ENCODE measurements around the gene PABPN1L. TPM values are rescaled to one million over a fixed set of nuclear protein-coding genes. Genes with fewer than 3 reads are reported as not detected.

The PABPN1L gene
- total RNA-seq, 2 experiments from 2014 or later: not detected

DNA sequence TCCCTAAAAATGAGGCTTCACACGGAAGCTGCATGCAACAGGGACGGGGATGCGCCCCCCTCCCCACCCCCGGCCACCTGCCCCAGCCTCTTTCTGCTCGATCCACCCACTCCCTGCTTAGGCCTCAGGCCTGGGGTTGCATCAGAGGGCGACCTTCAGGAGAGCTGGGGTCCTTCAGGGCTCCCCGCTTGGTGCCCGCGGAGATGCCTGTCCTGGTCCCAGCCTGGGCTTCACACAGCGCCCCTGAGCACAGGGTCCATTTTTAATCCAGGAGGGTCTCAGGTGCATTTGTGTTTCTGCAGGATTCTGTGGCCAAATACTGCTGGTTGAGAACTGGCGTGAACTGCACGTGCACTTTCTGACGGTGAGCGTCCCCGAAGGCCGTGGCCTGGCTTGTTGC is 47.3 kb downstream of the PABPN1L start:
- H3K4me3 ChIP-seq (ENCODE audit: low read length): no peak overlapping the region
- DNase-seq (no peak), ATAC-seq (ENCODE audit: poor library complexity) (no peak)
- ChIA-PET POLR2A (no interaction called here), CTCF (no interaction called here)
- no peak overlapping the region for H3K27ac Mint-ChIP-seq
- no peaks in the 10 kb centered on the region for H3K27me3 Mint-ChIP-seq
- no peaks in the 10 kb centered on the region for H3K4me1 Mint-ChIP-seq (ENCODE audit: low read depth)
- H3K36me3 ChIP-seq (ENCODE audit: insufficient read depth, low read length): peaks cover 16% of the 10 kb centered on the region
- intact Hi-C loops (cut with DNase I, micrococcal nuclease): loop anchor here in 1 of 2 experiments (5.0 kb wide), 1 partner anchor 123 kb away; no protein-coding TSS in a partner anchor
- TF ChIP-seq, protein P1, sequence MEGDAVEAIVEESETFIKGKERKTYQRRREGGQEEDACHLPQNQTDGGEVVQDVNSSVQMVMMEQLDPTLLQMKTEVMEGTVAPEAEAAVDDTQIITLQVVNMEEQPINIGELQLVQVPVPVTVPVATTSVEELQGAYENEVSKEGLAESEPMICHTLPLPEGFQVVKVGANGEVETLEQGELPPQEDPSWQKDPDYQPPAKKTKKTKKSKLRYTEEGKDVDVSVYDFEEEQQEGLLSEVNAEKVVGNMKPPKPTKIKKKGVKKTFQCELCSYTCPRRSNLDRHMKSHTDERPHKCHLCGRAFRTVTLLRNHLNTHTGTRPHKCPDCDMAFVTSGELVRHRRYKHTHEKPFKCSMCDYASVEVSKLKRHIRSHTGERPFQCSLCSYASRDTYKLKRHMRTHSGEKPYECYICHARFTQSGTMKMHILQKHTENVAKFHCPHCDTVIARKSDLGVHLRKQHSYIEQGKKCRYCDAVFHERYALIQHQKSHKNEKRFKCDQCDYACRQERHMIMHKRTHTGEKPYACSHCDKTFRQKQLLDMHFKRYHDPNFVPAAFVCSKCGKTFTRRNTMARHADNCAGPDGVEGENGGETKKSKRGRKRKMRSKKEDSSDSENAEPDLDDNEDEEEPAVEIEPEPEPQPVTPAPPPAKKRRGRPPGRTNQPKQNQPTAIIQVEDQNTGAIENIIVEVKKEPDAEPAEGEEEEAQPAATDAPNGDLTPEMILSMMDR (IDR thresholded peaks at IDR 0.05): no peak
- no peaks in the 10 kb centered on the region for H3K4me1 ChIP-seq (ENCODE audit: insufficient read depth, low read length)
- H3K9me3 ChIP-seq (ENCODE audit: control insufficient read depth in 1 of 2, insufficient read depth in 1 of 2, low read length in 2 of 2): no peaks in the 10 kb centered on the region
- no peak overlapping the region for H3K27ac ChIP-seq (ENCODE audit: low read depth in 1 of 2, low read length in 2 of 2)
- H3K9me3 Mint-ChIP-seq: no peaks in the 10 kb centered on the region
- H3K27me3 ChIP-seq (ENCODE audit: control insufficient read depth in 1 of 2, insufficient read depth in 2 of 2, low read length in 2 of 2): no peaks in the 10 kb centered on the region
- no peak overlapping the region for H3K4me3 Mint-ChIP-seq
- H3K36me3 Mint-ChIP-seq (ENCODE audit: low read depth): peaks cover 6% of the 10 kb centered on the region

DNA sequence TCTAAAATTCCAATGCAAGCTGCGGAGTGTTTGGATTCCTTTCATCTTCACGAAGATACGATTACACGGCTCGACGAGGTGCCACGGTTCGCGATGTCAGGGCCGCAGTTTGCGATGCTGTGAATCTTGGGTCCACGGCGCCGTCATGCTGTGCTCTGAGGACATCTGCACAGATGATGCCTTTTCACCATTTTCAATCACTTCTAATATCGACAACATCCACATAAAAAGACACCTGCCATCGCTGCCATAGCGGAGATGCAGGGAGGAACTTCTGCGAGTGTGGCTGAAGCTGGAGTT is 47.9 kb downstream of the PABPN1L start:
- no peaks in the 10 kb centered on the region for H3K27me3 Mint-ChIP-seq
- no peaks in the 10 kb centered on the region for H3K9me3 Mint-ChIP-seq
- Histone ChIP-seq H3K27ac (ENCODE audit: low read depth in 1 of 2, low read length in 2 of 2) (no peak overlapping the region), H3K36me3 (ENCODE audit: insufficient read depth, low read length) (peaks cover 16% of the 10 kb centered on the region), H3K4me3 (ENCODE audit: low read length) (no peak overlapping the region), H3K4me1 (ENCODE audit: insufficient read depth, low read length) (no peaks in the 10 kb centered on the region), H3K9me3 (ENCODE audit: control insufficient read depth in 1 of 2, insufficient read depth in 1 of 2, low read length in 2 of 2) (no peaks in the 10 kb centered on the region), H3K27me3 (ENCODE audit: control insufficient read depth in 1 of 2, insufficient read depth in 2 of 2, low read length in 2 of 2) (no peaks in the 10 kb centered on the region)
- ChIA-PET POLR2A (no interaction called here), CTCF (no interaction called here)
- ATAC-seq (ENCODE audit: poor library complexity) (no peak), DNase-seq (no peak)
- TF ChIP-seq, protein P1 (IDR thresholded peaks at IDR 0.05): no peak
- no peaks in the 10 kb centered on the region for H3K4me1 Mint-ChIP-seq (ENCODE audit: low read depth)
- no peak overlapping the region for H3K27ac Mint-ChIP-seq
- no peak overlapping the region for H3K4me3 Mint-ChIP-seq
- H3K36me3 Mint-ChIP-seq (ENCODE audit: low read depth): peaks cover 6% of the 10 kb centered on the region
- intact Hi-C loops (cut with DNase I, micrococcal nuclease): loop anchor here in 1 of 2 experiments (5.0 kb wide), 1 partner anchor 124 kb away; no protein-coding TSS in a partner anchor

DNA sequence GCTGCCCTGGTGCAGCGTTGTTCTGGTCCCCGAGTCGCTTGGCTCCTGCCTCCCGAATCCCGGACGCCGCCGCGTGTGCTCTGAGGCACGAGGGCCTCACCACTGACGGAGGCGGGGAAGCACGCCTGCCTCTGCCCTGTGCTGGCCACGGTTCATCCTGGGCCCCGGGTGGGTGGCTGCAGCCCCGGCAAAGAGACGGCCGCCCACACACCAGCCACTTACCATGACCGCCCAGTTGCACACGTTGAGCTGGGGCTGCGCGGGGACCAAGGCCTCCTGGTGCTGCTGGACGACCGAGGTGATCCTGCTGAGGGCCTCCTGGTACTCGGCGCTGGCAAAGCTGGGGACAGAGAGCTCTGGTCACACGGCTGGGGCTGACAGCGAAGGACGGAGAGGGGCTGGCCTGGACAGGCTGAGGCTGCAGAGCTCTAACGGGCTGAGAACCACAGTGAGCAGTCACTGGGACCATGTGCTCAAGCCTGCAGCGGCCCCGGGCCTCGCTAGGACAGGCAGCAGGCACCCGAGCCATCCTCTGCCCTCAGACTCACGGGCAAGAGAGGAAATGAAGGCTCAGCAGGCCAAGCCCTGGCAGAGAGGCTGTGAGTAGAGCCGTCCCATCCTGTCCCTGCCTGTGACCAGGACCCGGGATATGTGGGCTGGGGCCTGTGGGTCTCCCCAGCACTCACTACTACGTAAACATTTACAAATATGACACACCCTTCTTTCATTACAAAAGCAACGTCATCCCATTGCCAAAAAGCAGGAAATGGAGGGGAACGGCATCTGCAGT is 48.5 kb downstream of the PABPN1L start:
- intact Hi-C loops (cut with DNase I, micrococcal nuclease): loop anchor here in 1 of 2 experiments (5.0 kb wide), 1 partner anchor 124 kb away; no protein-coding TSS in a partner anchor
- Mint-ChIP-seq H3K36me3 (ENCODE audit: low read depth) (peaks cover 4% of the 10 kb centered on the region), H3K9me3 (no peaks in the 10 kb centered on the region), H3K27me3 (no peaks in the 10 kb centered on the region), H3K4me1 (ENCODE audit: low read depth) (no peaks in the 10 kb centered on the region), H3K4me3 (no peak overlapping the region), H3K27ac (no peak overlapping the region)
- Histone ChIP-seq H3K27ac (ENCODE audit: low read depth in 1 of 2, low read length in 2 of 2) (no peak overlapping the region), H3K27me3 (ENCODE audit: control insufficient read depth in 1 of 2, insufficient read depth in 2 of 2, low read length in 2 of 2) (no peaks in the 10 kb centered on the region), H3K36me3 (ENCODE audit: insufficient read depth, low read length) (peaks cover 16% of the 10 kb centered on the region), H3K9me3 (ENCODE audit: control insufficient read depth in 1 of 2, insufficient read depth in 1 of 2, low read length in 2 of 2) (no peaks in the 10 kb centered on the region), H3K4me1 (ENCODE audit: insufficient read depth, low read length) (peaks cover 2% of the 10 kb centered on the region), H3K4me3 (ENCODE audit: low read length) (no peak overlapping the region)
- DNase-seq (no peak), ATAC-seq (ENCODE audit: poor library complexity) (no peak)
- TF ChIP-seq, protein P1 (IDR thresholded peaks at IDR 0.05): no peak
- CTCF ChIA-PET: interaction anchor here (0.5 kb wide), 1 partner anchor 388 kb away, joined by 3 read pairs; no protein-coding TSS in a partner anchor
- POLR2A ChIA-PET: interaction anchor here (1.4 kb wide), 1 partner anchor 39 kb away, joined by 4 read pairs; the partner anchor contains the start of genes GALNS and TRAPPC2L

Data from CD4-positive, alpha-beta T cell (primary cell).